OCI-M2 (cell line): ENCODE measurements around the gene APOH.

Source experiments
- DNase-seq: peaks from one replicate; lab custom pipeline; 2025; ENCODE audit not compliant: unreplicated experiment; lab: John Stamatoyannopoulos, UW

Gene APOH

GRCh38 chr17:66198242-66198641 lies 31.0 kb downstream of the APOH start:
- no peak for DNase-seq

- no peak for DNase-seq
Observed at GRCh38 chr17:66192378-66192687, 36.9 kb downstream of the APOH start.

DNA sequence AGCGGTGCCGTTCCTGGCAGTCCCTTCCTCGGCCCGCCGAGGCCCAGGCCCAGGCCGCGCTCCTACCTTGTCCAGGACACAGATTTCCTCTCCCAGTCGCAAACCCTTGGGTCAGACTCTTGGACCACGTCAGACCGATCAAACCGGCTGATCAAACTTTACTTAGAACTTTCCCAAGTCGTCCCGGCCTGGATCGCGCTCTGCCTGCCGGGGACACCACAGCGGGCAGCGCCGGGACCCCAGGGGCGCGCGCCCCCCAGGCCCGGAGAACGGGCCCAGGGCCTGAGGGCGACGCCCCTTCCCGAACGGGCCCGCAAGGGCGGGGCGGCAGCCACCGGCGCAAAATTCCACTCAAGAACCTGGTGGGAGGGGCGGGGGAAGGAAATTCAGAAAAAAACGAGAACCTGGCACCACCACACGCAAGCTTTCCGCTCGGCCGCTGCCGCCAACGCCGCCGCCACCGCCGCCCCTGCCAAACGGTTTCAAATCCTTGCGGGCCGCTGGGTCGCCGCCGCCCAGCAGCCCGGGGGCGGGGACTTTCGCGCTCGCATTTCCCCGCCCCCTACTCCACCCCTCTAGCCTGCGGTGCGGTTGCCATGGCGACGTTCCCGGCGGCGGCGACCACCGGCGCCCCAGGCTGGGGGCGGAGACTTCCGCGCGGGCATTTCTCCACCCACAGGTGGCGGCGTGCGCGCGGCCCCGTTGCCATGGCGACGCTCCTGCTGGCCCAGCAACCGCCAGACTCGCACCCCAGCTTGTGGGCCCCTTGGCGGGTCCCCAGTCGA lies 37.4 kb downstream of the APOH start, which contains the start of gene CEP112:
CEP112 (minus strand) TSS at position 541 of the 785 bp plus-strand sequence.
- DNase-seq = no peak

DNA sequence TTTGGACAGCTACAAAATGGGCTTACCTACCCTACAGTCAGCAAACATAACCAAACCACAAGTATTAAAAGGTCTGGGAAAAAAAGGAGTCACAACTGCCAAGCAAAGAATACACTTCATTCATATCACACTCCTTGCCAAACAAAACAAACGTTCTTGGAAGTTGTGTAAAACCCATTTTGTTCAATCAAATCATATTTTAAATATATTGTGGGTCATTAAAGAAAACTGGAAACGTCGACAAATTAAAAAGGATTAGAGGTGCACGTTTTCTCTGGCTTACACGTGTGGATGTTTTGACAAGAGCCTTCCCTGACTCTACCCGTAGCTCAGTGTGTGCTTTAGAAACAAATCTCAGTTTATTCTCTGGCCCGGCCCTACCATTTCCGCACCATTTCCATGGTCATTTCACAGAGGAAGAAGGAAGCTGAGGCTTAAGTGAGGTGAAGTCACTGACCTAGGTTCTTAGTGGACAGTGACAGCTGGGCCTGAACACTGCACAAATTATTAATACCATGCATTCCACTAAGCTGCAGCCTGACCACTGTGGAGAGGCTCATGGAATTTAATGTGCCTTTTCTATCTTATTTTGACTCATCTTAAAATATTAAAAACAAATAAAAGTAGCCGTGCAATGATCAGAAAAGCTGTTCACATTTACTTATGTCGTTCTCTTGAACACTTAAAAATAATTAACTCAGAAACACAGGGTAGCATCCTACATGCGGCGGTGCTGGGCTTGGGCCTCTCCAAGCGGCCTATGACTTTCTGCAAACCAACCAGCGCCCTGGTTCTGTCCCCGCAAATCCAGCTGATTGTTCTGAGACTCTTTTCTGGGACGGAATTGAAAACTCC lies 38.2 kb downstream of the APOH start:
- DNase-seq = no peak

DNA sequence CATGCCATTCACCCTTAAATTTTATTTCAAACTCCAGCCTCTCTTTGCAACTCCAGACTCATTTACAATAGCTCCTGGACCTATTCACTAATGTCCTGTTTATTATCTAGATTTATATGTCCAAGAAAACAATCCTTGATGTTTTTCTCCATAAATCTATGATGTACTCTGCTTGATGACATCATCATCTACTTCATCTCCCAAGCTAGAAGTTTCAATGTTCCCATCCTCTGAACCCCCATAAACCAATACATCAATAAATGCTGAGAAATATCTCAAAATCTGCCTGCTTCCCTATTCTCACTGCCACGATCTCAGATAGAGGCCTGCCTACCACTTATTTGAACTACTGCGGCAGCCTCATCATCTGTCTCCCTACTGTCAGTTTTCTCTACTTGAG lies 41.5 kb downstream of the APOH start:
- DNase-seq = no peak

- no peak for DNase-seq
Observed at GRCh38 chr17:66185862-66186261, 43.4 kb downstream of the APOH start.

- DNase-seq = no peak
Observed at GRCh38 chr17:66184392-66184791, 44.8 kb downstream of the APOH start.

DNA sequence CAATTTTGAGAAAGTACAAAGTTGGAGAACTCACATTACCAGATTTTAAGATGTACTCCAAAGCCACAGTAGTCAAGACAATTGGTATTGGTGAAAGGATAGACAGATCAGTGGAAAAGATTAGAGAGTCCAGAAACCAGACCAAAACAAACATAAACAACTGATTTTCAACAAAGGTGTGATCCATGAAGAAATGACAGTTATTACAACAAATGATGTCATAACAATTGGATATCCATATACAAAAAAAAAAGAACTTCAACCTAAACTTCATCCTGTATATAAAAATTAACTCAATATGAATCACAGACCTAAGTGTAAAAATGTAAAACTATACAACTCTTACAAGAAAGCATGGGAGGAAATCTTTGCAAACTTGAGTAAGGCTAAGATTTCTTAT lies 45.7 kb downstream of the APOH start:
- DNase-seq = no peak

GRCh38 chr17:66178642-66179041 lies 50.6 kb downstream of the APOH start:
- no peak for DNase-seq

GRCh38 chr17:66177048-66177447 lies 52.2 kb downstream of the APOH start:
- DNase-seq = no peak

DNA sequence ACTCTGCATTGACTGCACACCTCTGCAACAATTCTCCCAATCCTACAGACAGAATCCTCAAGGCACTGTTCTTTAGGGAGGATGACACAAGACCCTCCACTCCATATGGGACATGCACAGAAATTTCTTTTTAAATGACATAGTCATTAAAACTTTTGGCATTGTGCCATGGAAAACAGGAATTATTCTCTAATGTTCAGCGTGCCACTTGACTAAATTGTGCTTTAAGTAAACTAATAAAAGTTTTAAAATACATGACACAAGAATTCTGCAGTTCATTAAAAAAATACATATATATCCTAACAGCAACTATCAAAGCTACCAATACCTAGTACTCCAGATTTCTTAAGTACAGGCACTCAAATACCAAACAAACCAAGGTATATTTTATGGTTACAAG lies 53.3 kb downstream of the APOH start:
- DNase-seq = no peak

- DNase-seq = no peak
Observed at GRCh38 chr17:66172691-66173223, 56.5 kb downstream of the APOH start.

- DNase-seq = no peak
Observed at GRCh38 chr17:66172144-66172543, 57.1 kb downstream of the APOH start.

DNA sequence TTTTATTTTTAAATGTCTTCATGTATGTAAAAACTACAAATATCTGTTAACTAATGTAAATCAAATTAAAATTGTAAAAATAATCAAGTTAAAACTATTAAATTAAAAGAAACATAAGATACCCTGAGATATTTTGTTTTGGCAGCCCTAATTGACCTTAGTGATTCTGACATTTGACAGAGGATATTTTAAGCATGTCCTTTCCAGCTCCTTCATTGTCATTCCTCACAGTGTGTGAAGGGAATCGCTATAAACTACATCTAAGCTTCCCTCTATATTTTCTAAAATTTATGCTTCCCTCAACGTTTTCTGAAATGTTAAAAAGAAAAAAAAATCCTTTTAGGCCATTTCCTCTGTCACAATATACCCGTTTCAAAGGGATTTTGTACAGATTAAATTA lies 57.5 kb downstream of the APOH start:
- DNase-seq = no peak

DNA sequence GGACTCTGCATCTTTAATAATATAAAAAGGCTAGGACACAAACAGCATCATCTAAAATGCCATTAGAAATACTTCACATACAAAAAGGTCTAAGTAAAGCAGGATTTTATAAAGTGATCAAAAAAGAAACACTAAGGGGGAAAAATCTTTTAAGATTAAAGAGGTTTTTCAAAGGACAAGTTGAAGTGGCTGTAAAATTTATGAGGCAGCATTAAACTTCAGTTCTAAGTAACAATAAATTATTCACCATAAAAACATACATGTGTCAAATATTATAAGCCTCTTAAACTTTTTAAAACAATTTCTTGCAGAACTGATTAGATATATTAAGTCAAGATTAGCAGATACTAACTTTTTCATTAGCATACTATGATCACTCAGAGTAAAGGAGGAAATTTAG lies 58.0 kb downstream of the APOH start:
- no peak for DNase-seq

- DNase-seq = no peak
Observed at GRCh38 chr17:66169839-66170238, 59.4 kb downstream of the APOH start.

DNA sequence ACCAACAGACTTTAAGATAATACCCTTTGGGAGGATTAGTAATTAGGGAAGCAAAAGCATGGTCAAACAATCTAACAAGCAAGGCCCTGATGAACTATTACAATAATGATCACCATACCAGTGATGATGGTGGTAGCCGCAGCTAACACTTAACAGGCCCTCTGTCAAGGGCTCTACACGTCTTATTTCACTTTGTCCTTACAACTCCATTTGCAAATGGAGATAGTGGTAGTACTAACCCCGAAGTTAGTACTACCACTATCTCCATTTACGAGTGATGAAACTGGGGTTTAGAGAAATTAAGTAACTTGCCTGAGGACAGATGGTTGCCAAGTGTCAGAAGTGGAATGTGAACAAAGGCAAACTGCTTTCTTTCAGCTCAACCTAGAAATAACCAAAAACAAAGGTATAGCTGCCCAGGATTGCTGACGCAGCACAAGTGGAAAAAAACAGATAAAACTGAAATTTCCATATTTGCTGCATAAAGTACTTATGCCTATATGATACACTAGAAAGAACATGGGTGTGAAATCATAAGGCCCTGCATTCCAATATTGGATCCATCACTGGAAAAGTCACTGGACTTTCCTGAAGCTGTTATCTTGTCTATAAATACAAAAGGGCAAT lies 61.9 kb downstream of the APOH start:
- DNase-seq = no peak

DNA sequence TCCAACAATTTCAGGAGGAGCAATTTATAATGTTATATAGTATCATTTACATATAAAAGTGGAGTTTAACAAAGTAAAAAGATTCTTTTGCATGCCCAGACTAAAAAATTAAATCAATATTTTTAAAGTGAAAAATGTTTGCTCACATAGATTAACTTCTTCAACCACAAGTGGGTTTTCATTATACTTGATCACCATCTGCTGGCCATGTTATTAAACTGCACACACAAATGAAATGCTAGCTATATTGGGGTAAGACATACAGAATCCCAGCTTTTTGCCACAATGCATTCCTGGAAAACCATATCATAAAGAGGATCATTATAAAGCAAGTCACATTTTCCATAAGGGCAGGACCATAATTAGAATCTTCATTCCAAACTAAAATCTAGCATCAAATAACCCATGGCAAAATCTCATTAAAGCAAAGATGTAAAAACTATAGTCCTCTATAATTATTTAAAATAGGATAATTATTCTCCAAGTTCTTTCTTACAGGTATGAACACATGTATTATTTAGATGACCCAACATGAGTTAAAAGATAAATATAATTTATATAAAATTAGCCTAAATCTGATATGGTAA lies 63.6 kb downstream of the APOH start:
- DNase-seq = no peak
